Measurements from ENCODE around the gene ASNSD1. TPM values are rescaled to one million over a fixed set of nuclear protein-coding genes. Genes with fewer than 3 reads are reported as not detected.

The ASNSD1 gene
- total and polyA plus RNA-seq, 9 of the 15 experiments (the other 6 are each of a cell fraction or from before 2014, with no cell fraction given) = 23.9 to 56.4 (median 38.3) TPM

DNA sequence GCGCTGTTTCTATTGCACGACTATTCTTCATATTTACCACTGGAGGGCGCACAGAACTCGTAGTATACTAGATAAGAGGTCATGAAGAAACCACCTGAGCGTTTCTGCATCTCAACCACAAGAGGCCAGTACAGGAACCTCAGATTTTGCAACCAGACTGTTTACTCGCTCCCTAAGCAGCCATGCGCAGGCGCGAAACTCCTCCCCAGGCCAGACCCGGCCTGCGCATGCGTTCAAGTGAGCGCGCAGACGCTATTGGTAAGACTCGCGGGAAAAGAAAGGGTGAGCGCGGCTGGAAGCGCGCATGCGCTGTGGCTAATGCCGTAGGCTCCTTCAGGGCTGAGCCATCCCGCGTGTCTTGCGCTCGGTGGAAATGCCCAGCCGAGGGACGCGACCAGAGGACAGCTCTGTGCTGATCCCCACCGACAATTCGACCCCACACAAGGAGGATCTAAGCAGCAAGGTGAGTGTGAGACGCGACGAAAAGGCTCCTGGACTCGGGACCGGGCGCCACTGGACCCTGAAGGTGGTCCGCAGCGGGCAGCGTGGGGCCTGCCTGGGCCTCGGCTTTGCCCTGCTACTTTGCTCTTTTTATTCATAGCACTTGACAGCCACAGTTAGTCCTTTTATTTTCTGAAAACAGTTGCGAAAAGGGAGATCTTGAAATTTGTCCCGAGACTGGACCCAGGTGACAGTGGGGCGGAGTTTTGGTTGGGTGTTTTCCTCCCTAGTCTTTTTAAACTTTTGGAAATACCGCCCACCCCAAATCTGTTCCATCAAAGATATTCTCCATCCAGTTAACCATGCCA is at the start of gene ASNSD1 (continued):
- TF ChIP-seq CHD2 (IDR thresholded peaks at IDR 0.05; ENCODE audit: low read depth, low read length) (peak; percentile 94), TEAD4 (IDR thresholded peaks at IDR 0.05; ENCODE audit: low read length) (no peak; the same call in none of the 2 replicates), TEAD4 (CRISPR knock-in tag; IDR thresholded peaks at IDR 0.05; ENCODE audit: borderline replicate concordance) (no peak), NFYB (IDR thresholded peaks at IDR 0.05; ENCODE audit: extremely low read depth, insufficient read length) (no peak), CHD1 (IDR thresholded peaks at IDR 0.05; ENCODE audit: low read length) (no peak), PHF8 (IDR thresholded peaks at IDR 0.05; ENCODE audit: borderline replicate concordance, low read length) (peak; percentile 94; the same call in 1 of the 2 replicates), ZNF316 (IDR thresholded peaks at IDR 0.05) (no peak), NFE2 (IDR thresholded peaks at IDR 0.05; ENCODE audit: low read depth) (no peak), EP400 (IDR thresholded peaks at IDR 0.05) (peak; percentile 57)
- TF ChIP-seq, protein P1, sequence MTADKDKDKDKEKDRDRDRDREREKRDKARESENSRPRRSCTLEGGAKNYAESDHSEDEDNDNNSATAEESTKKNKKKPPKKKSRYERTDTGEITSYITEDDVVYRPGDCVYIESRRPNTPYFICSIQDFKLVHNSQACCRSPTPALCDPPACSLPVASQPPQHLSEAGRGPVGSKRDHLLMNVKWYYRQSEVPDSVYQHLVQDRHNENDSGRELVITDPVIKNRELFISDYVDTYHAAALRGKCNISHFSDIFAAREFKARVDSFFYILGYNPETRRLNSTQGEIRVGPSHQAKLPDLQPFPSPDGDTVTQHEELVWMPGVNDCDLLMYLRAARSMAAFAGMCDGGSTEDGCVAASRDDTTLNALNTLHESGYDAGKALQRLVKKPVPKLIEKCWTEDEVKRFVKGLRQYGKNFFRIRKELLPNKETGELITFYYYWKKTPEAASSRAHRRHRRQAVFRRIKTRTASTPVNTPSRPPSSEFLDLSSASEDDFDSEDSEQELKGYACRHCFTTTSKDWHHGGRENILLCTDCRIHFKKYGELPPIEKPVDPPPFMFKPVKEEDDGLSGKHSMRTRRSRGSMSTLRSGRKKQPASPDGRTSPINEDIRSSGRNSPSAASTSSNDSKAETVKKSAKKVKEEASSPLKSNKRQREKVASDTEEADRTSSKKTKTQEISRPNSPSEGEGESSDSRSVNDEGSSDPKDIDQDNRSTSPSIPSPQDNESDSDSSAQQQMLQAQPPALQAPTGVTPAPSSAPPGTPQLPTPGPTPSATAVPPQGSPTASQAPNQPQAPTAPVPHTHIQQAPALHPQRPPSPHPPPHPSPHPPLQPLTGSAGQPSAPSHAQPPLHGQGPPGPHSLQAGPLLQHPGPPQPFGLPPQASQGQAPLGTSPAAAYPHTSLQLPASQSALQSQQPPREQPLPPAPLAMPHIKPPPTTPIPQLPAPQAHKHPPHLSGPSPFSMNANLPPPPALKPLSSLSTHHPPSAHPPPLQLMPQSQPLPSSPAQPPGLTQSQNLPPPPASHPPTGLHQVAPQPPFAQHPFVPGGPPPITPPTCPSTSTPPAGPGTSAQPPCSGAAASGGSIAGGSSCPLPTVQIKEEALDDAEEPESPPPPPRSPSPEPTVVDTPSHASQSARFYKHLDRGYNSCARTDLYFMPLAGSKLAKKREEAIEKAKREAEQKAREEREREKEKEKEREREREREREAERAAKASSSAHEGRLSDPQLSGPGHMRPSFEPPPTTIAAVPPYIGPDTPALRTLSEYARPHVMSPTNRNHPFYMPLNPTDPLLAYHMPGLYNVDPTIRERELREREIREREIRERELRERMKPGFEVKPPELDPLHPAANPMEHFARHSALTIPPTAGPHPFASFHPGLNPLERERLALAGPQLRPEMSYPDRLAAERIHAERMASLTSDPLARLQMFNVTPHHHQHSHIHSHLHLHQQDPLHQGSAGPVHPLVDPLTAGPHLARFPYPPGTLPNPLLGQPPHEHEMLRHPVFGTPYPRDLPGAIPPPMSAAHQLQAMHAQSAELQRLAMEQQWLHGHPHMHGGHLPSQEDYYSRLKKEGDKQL (CRISPR knock-in tag; IDR thresholded peaks at IDR 0.05; ENCODE audit: borderline replicate concordance) = no peak
- TF ChIP-seq, protein P2, sequence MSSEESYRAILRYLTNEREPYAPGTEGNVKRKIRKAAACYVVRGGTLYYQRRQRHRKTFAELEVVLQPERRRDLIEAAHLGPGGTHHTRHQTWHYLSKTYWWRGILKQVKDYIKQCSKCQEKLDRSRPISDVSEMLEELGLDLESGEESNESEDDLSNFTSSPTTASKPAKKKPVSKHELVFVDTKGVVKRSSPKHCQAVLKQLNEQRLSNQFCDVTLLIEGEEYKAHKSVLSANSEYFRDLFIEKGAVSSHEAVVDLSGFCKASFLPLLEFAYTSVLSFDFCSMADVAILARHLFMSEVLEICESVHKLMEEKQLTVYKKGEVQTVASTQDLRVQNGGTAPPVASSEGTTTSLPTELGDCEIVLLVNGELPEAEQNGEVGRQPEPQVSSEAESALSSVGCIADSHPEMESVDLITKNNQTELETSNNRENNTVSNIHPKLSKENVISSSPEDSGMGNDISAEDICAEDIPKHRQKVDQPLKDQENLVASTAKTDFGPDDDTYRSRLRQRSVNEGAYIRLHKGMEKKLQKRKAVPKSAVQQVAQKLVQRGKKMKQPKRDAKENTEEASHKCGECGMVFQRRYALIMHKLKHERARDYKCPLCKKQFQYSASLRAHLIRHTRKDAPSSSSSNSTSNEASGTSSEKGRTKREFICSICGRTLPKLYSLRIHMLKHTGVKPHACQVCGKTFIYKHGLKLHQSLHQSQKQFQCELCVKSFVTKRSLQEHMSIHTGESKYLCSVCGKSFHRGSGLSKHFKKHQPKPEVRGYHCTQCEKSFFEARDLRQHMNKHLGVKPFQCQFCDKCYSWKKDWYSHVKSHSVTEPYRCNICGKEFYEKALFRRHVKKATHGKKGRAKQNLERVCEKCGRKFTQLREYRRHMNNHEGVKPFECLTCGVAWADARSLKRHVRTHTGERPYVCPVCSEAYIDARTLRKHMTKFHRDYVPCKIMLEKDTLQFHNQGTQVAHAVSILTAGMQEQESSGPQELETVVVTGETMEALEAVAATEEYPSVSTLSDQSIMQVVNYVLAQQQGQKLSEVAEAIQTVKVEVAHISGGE (CRISPR knock-in tag; IDR thresholded peaks at IDR 0.05) = no peak
- TF ChIP-seq, protein P3, sequence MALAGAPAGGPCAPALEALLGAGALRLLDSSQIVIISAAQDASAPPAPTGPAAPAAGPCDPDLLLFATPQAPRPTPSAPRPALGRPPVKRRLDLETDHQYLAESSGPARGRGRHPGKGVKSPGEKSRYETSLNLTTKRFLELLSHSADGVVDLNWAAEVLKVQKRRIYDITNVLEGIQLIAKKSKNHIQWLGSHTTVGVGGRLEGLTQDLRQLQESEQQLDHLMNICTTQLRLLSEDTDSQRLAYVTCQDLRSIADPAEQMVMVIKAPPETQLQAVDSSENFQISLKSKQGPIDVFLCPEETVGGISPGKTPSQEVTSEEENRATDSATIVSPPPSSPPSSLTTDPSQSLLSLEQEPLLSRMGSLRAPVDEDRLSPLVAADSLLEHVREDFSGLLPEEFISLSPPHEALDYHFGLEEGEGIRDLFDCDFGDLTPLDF (CRISPR knock-in tag; IDR thresholded peaks at IDR 0.05) = 0 out of 2 replicates have a peak, but pooled peaks have one; percentile 39
- TF ChIP-seq, protein P4, sequence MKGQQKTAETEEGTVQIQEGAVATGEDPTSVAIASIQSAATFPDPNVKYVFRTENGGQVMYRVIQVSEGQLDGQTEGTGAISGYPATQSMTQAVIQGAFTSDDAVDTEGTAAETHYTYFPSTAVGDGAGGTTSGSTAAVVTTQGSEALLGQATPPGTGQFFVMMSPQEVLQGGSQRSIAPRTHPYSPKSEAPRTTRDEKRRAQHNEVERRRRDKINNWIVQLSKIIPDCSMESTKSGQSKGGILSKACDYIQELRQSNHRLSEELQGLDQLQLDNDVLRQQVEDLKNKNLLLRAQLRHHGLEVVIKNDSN (CRISPR knock-in tag; IDR thresholded peaks at IDR 0.05) = no peak
